Skeletal muscle cell (primary cell): ENCODE data around the gene PLA2G4F.

Experiments
- DNase-seq: peaks from one replicate; pipeline ENCODE4 v3.0.0-alpha.2; 2010; ENCODE audit warnings: low read depth
- H3K4me3 ChIP-seq: 2 replicates; pipeline ENCODE4 v1.5.1; 2011; ENCODE audit warnings: low read depth, mild to moderate bottlenecking, control low read depth, low read length, moderate library complexity

The PLA2G4F gene

DNA sequence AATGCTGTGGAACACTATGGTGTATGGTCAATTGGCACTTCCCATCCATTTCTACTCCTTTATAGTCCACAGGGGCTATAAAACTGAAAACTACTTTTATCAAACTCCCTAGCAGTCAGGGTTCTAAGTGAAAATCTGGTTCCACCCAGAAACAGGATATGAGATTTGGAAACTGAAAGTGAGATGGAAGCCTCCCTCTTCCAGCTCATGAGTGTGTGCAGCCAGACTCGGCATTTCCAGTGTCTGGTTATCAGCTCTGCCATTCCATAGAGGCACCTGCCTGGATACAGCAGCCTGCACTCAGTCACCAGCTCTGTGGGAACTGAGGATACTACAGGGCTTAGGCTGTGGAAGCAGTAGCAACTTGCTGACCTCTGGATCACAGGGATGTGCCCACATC lies 14.7 kb upstream of the PLA2G4F start:
- DNase-seq: no peak
- no peak overlapping the region for H3K4me3 ChIP-seq

DNA sequence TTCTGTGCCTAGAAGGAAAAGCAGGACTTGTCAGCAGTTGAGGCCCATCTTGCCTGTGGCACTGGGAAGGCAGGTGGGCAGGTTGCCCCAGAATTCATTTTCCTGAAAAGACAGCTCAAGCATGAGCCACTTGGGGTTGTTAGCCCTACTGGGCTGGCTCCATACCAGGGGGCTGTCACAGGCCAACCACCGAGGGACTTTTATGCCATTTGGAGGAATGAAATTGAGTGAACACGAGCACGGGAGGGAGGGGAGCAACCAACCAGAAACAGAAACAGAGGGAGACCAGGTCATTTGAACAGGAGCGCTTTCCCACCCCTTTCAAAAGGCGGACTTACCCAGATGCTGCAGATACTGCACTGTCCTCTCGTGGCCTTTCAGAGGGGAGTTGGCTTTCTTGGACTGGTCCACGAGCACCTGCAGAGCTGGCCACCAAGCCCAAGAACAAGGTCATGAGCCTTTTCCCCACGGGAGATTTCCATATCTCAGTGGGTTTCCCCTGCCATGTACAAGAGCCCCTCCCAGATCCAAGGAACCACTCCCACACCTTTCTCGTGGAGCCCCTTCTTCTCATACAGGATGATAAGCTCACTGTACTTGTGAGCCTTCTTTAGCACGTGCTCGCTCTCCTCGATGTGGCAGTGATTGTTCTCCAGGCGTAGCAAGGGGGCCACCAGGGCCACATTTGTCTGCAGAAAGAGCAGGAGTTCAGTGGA lies 9.9 kb upstream of the PLA2G4F start:
- DNase-seq: no peak
- H3K4me3 ChIP-seq: no peak overlapping the region

DNA sequence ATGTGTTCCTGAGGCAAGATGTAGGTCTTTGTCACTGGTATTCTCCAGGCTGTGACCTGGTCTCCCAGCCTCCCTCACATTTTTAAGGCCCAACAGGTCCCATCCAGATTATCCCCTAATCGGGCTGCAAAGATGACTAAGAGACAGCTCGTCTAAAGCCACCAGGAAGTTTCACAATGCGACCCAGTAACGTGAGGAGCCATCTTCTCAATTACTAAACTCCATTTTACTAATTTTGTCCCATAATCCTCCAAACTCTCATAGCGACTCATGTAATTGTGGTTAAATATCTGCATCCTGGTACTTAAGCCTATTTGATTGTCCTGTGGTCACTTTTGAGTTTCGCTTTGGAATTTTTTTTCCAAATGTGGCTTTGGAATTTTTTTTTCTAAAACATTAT lies 8.7 kb upstream of the PLA2G4F start:
- no peak for DNase-seq

DNA sequence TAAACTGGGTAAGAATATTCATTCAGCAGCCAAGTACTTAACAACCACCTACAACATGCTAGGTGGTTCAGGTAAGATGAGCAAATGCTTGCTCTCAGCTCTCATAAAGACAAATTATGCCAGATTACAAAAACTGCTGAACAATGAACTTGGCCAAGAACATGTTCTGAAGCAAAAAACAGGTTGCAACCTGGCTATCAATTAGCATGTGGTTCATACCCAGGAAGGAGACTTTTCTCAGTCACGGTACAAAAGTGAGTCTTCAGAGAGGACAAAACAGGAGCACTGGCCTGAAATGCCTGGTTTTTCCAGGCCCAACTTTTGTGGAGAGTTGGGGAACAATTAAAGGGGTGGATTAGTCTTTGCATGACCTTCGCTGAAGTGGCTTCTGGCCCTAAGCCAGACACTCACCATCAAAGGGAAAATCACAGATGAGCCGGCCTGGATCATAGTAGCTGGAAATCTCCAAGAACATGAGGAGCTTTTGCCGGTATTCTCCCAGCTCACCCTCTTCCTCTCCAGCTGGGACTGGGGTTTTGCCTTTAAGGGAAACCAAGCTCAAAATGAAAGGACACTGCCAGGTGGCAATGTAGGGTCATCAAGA lies 7.6 kb upstream of the PLA2G4F start:
- H3K4me3 ChIP-seq: no peak overlapping the region

More for the DNA sequence above, 8.7 kb upstream of the PLA2G4F start:
- no peak overlapping the region for H3K4me3 ChIP-seq

DNA sequence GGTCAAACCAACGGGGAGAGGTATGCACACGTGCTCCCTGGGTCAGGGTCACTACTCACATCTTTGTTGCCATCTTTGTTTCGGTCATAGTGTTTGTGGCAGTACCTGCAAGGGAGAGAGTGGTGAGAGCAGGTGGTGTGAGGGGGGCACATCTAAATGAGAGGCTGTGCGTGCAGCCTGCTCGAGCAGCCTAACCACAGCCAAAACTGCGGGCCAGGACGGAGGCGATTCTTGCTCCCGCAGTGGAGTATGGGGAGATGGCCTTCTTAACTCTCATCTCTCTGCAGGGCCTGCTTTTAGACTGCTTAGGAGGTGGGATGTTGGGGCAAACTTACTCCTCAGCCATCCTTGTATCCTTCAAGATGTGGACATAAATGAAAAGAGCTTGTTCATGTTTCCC lies 6.9 kb upstream of the PLA2G4F start:
- DNase-seq: no peak
- no peak overlapping the region for H3K4me3 ChIP-seq

More for the DNA sequence above, 7.6 kb upstream of the PLA2G4F start:
- no peak for DNase-seq

DNA sequence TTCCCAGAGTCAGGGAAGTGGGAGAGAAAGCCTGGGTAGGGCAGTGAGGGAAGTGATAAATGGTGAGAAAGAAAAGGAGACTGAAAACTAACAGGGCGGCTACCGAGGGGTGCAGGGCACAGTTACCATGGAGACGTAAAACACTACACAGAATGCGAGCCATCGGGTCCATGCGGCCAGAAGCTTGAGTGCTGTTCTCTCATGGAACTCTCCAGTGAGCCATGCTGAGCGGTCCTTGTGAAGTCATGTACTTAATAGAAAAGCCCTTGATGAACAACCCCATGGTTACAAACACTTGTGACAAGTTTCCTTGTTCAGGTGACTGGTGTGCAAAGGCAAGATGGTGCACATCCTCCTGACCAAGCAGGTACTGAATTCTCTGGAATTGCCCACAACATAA lies 3.7 kb upstream of the PLA2G4F start:
- DNase-seq: no peak
- no peak overlapping the region for H3K4me3 ChIP-seq

DNA sequence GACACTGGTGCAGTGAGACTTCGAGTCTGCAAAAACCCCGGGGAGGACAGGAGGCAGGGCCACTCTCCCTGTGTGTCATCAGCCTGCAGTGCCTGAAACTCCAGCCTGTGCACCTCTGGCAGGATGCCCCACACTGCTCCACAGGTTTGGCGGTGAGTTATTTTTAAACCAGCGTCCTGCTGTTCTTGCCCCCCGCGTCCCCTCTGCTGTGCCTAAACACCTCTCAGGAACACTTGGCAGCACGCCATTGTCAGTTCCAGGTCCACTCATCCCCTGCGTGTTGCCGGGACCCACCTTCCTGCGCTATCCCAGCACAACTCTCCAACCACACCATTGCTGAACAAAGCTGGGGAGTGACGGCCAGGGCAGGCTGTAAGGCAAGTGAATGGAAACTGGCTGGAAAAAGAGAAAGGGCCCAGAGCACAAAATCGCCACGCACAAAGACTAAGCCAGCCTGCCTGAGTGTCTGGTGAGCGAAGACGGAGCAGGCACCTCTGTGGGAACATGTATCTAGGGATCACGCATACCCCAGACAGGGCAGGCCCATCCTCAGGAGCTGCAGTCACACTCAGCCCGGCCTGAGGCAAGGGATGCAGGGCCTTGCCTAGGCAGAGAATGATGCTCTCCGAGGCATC lies 3.1 kb upstream of the PLA2G4F start:
- DNase-seq: no peak
- H3K4me3 ChIP-seq: no peak overlapping the region

DNA sequence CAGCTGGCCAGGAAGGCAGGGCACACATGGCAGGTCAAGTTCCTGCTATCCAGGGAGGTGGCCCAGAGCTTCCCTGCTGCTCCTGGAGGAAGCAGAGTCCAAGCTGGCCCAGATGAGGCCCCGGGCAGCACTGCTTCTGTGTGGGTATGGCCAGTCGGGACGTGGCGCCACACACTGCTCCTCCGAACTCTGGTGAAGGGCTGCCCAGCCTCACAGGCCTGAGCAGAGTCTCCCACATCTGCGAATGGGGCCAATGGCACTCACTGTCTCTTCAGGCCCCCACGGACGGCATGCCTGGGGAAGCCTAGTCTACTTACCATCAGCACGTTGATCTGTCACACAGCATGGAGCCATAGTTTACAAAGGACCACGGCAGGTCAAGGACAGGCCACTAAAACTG lies 2.5 kb upstream of the PLA2G4F start:
- H3K4me3 ChIP-seq: no peak overlapping the region
- DNase-seq: no peak

DNA sequence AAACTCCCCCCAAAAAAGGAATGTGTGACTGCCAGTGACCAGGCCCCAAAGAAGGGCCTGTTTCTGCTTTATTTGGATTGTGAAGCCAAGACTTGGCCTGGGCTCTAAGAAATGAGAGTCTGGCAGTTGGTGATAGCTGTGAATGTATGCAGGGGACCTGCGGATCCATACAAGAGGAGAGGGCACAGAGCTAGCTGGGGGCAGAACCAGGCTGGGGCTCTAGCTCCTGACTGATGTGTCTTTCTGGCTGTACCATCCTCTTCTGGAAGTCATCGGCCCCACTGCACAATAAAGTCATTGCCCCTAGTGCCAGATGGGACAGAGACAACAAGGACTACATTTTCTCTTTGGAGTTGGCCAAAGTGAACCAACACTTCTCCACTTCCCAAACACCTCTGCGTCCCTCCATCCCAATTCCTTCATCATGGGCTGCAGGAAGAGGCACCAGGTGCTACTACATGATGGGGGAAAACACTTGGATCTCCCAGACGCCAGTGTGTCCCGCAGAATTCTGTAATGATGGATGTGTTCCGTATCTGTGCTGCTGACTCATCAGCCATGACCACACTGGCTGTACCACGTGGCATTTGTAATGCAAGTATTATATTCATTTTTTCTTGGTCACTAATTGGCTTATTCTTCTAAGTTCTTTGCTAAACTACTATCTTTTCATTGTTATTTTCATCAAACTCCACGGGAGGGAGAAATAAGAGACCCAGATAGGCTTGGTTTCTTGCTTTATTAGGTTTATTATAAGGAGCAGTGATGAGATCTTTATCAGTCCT lies 1.7 kb upstream of the PLA2G4F start:
- H3K4me3 ChIP-seq: no peak overlapping the region
- peak; percentile 24 for DNase-seq

DNA sequence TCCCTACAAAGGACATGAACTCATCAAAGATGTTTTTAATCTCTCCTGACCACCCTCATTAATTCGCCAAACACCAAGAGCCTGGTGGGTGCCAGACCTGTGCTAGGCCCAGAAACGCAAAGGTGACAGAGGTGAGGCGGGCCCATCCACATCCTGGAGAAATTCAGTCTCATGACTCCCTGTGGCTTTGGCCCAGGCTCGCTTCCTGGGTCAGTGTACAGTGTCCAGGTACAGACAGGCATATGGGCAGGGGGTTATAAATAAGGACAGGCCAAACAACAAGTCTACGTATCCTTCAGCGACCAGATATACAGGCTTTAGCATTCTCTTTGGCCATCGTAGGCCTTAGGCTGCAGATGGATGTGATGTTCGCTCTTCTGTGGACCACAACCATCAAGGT lies 945 bp upstream of the PLA2G4F start:
- no peak overlapping the region for H3K4me3 ChIP-seq
- DNase-seq: no peak

DNA sequence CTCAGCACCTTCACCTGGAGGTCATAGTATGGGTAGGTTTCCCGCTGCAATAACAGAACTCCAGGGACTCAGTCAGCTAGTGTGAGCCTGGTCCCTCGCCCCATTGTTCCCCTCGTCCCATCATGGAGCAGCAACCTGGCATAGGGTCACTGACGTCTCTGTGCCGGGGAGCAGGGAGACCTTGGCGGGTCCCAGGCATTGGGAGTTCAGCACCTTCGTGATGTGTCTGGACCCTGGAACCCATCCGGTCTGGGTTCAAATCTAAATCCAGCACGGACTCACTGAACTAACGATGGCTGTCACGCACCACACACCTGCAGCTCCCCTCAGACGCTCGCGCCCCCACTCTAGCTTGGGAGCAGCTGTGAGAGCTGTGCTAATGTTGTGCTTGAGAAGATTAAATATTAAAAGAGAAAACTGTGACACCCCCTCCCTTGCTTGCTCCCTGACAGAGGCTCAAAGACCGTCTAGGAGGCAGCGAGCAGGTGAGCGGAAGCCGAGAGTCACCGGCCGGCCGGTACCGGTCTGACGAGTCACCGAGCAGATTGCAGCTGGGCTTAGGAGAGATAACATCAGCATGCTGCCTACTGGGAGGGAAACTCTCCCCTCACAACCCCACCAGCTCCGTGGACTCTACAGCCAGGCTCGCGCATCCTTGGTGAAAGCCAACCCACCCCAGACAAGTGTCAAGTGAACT lies 742 bp downstream of the PLA2G4F start:
- no peak overlapping the region for H3K4me3 ChIP-seq
- no peak for DNase-seq

DNA sequence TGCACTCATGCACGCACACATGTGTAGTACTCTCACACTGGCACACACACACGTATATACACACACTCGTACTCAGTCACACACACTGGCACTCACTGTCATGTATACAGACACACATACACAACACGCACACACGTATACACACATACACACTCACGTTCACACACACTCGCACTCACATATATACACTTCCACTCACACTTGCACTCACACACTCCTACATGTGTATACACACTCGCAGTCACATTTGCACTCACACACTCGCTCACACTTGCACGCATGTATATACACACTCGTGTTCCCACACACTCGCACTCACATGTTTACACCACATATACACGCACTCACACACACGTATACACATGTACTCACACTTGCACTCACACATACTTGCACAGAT lies 1.5 kb downstream of the PLA2G4F start:
- no peak for DNase-seq
- H3K4me3 ChIP-seq: no peak overlapping the region

DNA sequence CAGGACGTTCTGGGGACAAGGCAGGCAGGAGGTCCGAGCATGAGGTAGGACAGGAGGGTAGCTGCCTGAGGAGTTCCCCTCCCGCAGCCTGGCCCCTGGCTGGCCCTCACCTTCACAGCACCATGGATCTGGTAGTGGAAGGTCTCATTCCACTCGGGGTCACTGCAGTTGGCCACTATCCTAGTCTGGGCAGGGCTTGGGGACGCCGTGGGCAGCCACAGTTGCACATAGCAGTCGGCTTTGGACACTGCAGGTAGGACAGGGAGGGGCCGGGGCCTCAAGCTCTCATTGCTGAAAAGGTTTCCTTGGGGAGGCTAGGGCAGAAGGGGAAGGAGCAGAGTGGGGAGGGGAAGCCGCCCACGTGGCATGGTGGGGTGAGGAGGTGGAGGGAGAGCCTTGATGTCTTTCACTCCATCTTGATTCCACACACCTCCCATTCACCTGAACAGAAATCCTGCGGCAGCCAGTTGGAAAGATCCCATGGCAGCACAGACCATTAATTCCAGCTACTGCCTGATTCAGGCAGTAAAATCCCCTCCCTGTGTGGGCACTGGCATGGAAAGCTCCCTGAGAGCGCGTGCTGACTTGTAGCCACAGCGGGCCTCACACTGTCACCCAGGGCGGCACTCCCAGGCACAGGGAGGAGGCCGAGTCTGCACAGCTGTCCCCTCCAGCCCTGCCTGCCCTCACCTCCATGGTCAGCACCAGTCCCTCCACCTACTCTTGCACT lies 2.1 kb downstream of the PLA2G4F start:
- H3K4me3 ChIP-seq: no peak overlapping the region
- DNase-seq: no peak

DNA sequence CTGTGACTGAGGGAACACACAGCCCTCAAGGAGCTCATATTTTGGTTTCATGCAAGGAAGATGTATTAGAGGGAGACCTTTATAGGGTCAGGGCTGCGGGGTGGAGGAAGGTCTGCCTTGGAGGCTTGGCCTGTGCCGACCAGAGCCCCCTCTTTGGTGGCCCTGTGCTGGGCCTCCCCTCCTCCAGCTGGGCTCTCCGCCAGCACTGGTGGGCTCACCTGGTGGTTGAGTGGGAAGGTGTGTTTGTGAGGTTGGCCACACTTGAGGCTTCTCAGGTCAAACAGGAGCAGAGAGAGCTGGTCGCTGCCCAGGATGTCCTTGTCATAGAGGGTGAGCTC lies 2.6 kb downstream of the PLA2G4F start:
- no peak for DNase-seq
- H3K4me3 ChIP-seq: no peak overlapping the region

DNA sequence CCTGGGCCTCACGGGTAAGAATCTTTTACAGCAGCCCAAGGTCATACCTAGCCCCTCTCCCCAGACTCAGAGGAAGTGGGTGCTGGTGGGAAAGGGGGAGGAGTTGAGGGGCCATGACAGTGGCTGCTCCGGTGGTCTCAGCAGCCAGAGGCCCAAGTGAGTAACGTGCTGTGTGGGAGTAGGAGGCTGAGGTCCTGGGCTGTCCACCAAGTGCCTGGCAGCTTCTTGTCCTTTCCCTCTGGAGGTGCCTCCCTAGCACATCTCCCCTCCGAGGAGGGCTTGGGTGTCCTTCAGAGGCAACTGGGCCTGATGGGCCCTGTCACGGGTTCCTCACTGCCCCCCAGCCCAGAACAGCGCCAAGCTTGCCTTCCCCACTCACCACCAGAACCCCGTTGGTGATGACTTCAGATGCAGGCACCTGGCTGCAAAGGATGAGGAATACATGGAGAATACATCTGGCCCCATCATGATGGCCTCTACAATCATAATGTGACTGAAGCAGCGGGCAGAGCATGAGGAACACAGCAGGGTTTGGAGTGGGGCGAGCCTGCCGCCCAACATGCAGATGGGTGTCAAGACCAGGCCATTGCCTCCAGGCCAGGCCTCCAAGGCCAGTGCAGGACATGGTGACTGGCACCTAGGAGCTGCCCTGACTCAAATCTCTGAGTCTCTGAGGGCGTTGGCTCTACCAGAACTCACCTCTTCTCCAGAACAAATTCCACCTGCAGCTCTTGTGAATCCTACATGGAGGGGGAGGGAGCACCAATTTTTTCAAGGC lies 3.3 kb downstream of the PLA2G4F start:
- DNase-seq: no peak
- no peak overlapping the region for H3K4me3 ChIP-seq

DNA sequence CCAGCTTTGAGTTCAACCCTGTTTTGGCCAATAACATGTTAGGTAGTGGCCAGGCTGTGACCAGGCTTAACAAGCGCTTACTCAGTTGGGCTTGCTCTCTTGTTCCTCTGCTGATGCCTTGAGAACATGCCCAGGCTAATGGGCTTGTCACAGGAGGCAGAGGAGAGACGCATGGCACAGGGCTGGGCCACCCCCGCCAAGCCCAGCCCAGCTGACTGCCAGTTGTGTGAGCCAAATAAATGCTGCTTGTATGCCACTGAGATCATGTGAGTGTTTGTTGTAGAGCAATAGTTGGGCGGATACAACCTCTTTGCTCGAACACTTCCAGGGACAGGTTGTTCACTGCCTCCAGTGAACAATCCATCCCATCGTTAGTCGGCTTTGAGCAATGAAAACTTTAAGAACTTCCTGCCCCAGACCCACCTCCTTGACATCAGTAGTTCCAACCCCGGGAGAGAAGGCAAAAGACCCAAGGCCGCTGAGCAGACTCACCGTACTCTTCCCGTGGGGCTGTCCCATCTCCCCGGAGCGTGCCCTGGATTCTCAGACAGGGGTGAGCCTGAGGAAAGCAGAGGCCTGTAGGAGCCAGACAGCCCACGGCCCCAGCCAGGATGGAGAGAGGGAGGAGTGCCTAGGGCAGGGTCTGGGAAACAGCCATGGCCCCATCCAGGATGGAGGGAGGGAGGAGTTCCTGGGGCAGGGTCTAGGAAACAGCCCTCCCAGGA lies 4.1 kb downstream of the PLA2G4F start:
- H3K4me3 ChIP-seq: no peak overlapping the region
- DNase-seq: no peak

DNA sequence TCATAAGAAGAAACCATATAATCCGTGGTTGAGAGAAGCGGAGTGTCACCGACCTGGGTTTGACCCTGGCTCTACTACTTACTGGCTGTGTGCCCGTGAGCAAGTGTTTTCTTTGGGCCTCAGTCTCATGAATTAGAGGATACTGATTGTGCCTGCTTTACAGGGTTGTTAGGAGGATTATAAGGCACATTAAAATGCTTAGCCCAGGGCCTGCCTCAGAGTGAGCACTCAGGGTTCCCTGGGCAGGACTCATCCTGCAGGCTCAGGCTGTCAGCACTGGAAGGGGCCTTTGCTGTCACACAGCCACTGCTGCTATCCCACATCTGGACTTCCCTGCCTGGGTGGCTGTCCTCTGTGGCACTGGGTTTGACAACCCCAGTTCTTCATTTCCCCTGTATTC lies 4.7 kb downstream of the PLA2G4F start:
- no peak overlapping the region for H3K4me3 ChIP-seq
- DNase-seq: no peak

DNA sequence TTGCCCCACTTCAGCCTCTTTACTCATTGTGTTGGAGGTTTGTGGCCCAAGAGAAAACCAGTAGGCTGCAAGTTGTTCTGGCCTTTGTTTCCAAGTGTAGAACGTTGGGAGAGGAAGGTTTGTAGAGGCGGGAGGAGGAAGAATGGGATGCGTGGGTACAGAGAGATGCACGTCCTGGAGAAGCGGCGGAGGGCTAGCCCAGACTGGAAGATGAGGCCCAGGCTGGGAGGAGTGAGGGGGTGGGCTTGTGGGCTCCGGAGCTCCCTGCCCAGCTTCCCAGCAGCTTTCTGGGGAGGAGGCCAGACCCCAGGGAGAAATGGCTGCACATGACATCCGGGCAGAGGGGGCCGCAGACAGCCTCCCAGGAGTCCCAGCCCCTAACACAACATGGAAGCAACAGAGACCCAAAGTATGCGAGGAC lies 5.3 kb downstream of the PLA2G4F start:
- no peak for DNase-seq
- H3K4me3 ChIP-seq: no peak overlapping the region
